Prostate gland (tissue), 2 donors: ENCODE data around the gene RGS3.

Experiments
- CTCF ChIP-seq, 4 experiments: fragments of 200-600 bp in 2 of 4; fragments of 450-650 bp in 2 of 4; sonication (generic) in 2 of 4; IDR thresholded peaks; 1 replicate in 3 of 4; 2 replicates in 1 of 4; pipeline ENCODE4 v1.5.1; 2016 to 2019; ENCODE audit warnings: antibody characterized with exemption in 4 of 4, mild to moderate bottlenecking in 2 of 4, moderate library complexity in 2 of 4
- POLR2A ChIP-seq: fragments of 450-650 bp; IDR thresholded peaks from one replicate; pipeline ENCODE4 v1.6.1; 2016; ENCODE audit warnings: antibody characterized with exemption, mild to moderate bottlenecking
- POLR2AphosphoS5 ChIP-seq: sonication (generic); formaldehyde crosslinking; IDR thresholded peaks from one replicate; pipeline ENCODE4 v1.6.1; 2017; ENCODE audit warnings: antibody characterized with exemption

- TF ChIP-seq CTCF (IDR thresholded peaks at IDR 0.05) = no peak
- no peak for TF ChIP-seq POLR2AphosphoS5
- TF ChIP-seq POLR2A = no peak
Measured at GRCh38 chr9:113640418-113640817, 176.9 kb downstream of the RGS3 start.
